ENCODE data around the gene DNAL4.

Gene DNAL4

DNA sequence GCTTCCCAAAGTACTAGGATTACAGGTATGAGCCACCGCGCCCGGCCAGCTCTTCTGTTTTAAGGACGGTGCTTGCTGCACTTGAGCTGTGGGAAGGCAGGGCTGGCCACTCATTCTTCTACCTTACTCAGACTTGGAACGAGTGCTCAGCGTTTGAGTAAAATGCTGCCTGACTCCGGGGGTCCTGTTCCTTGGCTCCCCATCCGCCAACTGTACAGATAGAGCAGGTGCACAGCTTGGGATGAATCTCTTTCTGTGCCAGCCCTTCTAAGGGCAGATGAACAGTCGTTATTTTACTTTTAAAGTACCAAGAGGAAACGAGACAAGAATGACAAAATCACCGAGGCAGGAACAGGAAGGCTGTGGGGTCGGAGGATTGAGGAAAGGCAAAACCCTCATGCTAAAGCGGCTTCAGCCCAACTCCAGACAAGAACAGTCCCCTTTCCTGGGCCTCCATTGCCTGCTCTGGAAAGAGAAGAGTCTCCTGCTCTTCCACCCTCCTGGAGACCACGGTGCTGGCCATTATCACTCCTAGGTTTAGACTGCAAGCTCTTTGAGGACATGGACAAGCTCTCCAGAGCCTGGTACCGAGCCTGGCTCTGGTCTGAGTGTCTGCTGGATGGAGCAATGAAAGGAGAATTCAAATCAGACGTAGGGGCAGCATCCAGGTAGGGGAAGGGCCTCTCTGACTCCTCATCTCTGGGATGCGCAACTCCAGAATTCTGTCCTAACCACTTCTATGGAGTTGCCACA is 37.1 kb downstream of the DNAL4 start:
- no peak for DNase-seq

DNA sequence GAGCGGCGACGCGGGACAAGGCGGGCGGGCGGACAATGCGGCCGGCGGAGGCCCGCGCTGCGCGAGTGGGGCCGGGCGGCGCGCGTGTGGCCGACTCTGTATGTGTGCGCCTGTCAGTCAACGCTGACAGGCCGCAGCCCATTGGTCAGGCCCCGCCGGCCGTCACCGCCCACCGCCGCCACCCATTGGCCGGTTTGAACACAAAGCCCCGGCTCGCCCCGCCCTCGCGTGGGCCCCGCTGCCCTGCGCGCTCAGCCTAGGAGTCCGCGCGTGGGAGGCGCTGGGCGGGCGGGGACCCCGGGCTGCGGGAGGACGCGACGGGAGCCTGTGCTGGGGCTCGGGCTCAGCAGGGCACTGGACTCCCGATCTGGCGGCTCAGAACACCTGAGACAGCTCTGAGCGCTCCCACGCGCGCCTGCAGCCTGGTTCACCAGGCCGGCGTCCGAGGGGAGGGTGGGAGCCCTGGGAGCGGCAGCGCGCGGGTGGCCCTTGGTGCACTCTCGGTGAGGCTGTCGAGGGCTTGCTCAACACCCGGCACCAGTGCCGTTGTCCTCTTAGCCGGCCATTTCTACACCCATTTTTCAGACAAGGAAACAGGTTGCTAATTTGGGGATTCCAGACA is 37.9 kb downstream of the DNAL4 start, which contains the start of gene SUN2:
TSS of gene SUN2 (minus strand) at position 88 of the 622 bp plus-strand sequence. CDS start 3,370 bp downstream, outside the sequence.
- peak; percentile 95 for DNase-seq

DNA sequence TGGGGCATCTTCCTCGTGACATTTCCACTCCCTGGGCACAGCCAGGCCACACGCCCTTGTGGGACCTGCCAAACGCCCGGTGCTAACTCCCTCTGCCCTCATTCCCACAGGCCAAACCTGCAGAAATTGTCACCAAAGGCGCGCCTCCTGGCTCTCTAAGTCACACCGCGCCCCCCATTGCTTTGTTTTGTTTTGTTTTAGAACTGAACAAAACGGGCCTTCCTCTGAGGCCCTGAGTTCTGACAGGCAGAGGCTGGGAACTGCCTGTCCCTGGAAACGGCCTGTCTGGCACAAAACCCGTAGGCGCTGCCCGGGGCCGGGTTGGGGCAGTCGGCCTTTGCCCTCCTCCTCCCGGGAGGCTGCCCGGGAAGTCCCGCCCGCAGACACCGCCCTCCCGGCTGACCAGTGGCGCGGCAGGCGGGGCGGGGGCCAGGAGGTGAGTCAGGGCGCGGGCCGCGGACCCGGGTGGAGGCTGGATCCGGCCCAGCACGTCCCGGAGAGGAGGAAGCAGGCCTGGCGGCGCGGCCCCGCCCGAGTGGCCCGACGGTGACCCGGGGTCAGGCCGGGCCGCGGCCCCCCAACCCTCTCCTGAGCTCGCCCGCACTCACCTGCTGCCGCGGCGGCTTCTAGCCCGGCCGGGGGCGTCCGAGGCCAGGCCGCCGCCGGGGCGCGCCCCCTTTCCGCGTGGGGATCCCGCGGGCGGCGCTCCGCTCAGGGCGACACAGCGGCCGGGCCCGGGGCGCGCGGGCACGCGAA is 38.6 kb downstream of the DNAL4 start:
- DNase-seq = peak; percentile 51

DNA sequence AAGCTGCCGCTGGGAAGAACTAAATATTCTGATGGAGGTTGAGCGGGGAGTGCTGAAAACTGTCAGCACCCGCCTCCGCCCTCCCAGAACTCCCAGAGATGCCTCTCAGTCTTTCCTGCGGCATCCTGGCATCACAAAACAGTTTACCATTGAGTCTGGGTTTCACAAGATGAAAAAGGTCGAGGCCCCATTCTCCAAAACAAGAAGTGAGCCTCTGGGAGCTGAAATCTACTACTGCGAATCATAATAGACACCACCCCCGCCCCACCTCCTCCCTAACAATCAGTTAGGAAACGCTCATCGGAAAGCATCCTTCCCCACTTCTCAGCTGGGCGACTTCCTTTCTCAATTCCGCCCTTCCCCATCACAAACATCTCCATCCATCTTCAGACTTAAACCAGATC is 39.2 kb downstream of the DNAL4 start:
- DNase-seq = no peak

DNA sequence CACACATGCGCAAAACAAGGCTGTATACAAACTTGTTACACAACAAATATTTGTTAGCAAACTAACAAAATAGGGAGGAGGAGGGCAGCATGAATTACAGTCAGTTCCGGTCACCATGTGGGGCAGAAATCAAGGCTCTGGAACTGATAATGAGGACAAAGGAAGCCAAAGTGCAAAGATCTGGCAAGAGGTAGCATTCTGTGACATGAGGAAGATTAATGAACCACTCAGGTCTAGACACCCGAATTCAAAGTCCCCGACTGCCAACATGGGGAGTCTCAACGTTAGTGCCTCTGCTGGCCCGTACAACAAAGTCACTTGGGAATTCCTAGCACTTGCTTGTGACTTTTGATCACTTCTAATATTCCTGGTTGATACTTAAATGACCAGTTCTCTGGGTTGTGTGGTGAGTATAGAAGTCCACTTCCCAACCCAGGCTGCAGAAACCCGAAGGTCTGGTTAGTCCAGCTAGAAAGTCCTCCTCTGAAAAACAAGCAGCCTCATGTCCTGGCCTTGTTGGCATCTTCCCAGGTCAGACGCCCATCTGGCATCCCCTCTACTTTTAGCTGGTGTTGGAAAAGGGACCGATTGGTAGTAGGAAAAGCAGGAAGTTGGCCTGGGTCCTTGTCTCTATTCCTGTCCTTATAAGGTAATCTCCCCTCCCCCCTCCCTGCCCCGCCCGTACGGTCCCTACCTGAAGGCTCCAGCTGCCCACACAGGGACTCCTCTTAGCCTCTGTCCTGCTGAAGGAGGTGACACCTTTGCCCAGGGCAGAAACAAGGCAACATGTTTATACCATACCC is 39.8 kb downstream of the DNAL4 start:
- no peak for DNase-seq

DNA sequence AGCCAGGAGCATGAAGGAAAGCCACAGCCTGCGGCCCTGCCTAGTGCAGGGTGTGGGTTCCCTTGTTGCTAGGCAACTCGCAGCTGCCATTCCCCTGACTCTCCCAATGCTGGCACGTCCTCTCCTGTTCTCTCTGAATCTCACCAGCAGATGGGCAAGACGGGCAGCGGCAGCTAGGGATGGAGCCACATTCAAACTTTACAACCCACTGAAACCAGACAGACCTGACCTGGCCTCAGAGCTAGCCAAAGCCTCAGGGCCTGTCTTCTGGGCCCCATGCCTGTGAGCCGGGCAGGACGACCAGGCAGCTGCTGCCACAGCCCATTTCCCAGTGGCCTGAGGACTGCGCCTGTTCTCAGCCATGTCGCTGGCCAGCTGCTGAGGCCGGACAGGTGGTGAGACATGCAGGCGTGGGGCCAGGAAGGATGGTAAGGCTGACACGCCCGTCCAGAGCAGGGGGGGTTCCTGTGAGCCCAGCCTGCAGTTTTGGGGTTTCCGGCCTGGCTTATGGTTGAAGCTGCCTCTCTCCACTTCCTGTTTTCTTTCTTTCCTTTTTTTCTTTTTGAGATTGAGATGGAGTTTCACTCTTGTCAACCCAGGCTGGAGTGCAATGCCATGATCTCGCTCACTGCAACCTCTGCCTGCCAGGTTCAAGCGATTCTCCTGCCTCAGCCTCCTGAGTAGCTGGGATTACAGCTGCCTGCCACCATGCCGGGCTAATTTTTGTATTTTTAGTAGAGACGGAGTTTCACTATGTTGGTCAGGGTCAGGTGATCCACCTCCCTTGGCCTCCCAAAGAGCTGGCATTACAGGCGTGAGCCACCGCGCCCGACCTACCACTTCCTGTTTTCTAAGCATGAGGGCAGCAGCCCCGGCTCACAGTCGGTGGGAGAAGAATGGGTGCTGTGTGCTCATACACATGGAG is 42.3 kb downstream of the DNAL4 start:
- peak; percentile 85 for DNase-seq

DNA sequence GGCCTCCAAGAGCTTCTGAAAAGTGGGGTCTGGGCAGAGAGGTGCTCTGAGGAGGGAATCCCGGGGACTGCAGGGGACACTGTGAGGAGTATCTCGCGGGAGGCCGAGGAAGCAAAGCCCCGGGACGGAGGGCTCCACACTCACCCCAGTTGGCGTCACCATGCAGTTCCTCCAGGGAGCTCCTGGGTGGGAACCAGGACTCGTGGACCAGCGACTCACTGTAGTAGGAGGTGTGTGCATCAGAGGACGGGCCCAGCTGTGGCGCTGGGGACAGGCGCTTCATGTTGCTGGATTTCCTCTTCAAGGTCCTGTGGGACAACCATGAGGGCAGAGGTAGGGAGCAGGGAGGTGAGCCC is 42.9 kb downstream of the DNAL4 start:
- DNase-seq = no peak

DNA sequence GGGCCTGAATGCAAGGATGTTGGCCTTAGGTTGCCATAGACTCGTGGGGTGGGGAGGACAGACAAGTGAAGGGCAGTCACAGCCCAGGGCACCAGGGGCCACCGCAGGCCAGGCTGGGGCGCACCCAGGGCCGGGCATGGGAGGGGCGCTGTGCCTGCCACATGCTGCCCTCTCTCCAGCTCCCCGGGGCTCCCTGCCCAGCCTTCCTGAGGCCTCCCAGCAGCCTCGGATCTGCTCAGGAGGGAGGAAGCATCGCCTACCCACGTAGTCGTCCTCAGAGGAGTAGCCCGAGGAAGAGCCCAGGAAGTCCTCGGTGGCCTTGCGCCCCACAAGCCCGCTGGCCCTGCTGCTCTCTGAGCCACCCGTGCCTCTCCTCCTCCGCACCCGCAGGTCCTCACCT is 43.3 kb downstream of the DNAL4 start:
- DNase-seq = no peak

DNA sequence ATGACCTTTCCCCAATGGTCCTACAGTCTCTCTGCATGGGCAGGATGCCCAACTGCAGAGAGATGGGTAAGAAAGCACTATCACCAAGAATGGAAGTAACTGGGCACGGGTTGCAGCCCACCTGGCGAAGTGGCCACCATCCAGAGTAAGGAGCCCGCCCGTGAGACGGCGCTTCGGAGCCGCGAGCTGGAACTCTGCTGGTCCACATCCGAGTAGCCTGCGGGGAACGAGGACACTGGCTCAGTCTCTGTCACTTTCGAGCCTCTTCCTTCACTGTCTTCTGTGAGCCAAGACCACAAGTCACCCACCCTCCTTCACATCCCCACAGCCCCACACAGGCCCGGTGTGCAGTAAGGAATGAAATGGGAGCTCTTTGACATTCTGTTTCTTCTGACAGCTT is 43.8 kb downstream of the DNAL4 start:
- DNase-seq = no peak

DNA sequence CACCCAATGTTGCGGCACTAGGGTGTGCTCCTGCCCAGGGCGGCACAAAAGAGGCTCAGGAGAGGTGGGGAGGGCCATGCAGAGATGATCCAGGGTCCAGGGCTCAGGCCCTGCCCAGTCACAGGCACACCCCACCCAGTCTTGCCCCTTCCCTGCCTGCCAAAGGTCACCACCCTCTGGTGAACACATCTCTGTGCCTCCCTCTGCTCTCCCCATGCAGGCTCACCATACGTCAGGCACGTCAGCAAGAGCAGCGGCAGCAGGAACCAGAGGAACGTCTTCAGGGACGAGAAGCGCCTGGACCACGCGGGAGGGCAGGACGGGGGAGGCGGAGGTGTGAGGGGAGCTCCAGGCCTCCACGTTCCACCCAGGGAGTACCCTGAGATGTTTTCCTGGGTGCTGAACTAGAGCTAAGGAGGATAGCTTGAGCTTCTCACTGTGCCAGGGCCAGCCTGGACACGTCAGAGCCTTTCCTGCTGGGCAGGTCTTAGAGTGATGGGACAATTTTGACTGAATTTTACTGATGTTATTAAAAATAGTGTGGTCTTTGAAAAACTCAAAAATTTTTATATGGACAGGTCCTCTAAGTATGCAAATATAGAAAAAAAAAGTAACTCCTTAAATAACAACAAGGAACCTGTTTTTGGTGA is 45.3 kb downstream of the DNAL4 start:
- no peak for DNase-seq

DNA sequence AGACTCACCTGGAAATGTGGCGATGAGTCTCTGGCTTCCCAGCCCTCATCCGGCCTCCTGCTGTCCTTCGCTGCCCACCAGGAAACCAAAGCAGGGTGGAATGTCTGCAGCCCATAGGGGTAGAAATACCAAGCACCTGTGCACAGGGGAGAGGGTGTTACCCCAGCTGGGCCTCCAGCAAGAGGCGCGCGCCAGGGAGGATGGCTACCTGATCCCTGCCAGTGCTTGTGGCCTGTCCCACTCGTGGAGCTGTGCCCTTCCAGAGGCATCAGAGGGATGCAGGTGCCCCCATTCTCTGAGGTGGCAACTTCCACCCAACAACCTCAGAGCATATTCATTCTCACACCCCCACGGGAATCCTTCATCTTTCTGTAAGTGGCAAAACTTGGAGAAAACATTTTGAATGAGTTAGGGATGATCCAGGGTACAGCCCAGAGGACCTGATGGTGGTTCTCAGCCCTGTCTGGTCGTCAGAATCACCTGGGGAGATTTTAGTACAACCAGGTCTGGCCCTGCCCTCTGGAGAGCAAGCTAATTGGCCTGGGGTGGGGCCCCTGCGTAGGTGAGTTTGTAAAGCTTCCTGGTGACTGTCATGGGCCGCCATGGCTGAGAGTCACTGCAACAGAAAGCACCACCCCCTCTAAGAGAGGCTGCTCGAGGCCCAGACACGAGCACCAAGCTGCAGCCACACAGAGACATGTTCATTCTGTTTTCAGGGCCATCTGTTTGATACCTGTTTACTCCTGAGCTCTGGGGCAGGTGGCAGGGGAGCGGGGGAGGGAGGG is 48.1 kb downstream of the DNAL4 start:
- DNase-seq = no peak

DNA sequence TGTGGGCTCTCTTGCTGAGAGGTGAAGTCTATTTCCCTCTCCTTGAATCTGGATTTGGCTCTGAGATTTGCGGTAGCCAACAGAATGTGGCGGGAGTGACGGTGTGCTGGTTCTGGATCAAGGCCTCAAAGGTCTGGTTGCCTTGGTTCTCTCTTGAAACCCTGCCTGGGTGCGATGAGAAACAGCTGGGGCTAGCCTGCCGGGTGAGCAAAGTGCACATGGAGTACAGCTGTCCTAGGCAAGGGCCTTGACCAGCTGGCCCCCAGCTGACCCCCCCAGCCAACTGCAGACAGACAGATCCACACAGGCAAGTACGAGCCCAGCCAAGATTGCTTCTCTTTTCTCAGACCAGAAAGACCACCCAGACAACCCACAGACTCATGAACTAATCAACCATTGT is 49.0 kb downstream of the DNAL4 start:
- DNase-seq = no peak

DNA sequence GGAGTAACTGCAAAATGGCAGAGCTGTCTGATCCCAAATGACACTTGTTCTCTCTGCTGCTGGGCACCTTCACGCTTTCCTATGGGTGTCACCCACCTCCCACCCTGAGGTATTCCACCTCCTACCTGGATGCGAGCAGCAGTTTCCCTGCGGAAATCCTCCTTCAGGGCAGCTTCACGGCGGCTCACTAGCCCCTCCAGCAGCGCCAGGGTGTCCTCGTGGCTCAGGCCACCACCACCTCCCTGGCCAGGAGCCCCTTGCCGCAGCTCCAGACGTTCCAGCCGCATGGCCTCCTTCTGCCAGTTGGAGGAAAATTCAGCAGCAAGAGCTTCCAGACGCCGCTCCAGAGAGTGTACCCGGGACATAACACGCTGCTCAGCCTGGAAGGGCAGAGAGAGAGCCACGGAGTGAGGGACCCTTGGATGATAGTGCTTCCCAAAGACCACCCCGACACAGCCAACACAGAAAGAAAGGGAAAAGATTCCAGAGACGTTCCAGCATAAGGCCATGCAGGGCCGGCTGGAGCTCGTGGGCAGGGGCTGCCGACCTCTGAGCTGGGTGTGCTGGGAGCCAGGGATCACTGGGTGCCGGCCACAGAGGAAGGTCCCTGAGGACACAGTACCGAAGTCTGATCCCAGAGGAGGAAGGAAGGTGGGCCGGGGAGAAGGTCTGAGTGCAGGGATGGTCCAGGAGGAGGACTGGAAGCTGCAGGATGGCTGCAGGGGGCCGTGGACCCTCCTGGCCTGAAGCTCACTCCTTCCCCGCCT is 51.6 kb downstream of the DNAL4 start:
- DNase-seq = no peak

DNA sequence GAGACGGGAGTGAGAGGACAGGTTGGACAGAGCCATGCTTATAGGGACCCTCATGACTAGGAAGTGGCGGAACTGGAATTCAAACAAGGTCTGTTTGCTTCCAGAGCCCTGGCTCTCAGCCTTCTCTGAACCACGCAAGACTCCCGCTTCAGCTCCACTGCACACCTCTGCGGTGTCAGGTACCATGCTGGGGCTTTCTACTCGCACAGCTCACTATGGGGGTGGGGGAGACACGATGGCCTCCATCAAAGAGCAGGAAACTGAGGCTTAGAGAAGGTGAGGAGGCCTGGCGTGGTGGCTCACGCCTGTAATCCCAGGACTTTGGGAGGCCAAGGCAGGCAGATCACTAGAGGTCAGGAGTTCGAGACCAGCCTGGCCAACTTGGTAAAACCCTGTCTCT is 52.4 kb downstream of the DNAL4 start:
- DNase-seq = no peak

DNA sequence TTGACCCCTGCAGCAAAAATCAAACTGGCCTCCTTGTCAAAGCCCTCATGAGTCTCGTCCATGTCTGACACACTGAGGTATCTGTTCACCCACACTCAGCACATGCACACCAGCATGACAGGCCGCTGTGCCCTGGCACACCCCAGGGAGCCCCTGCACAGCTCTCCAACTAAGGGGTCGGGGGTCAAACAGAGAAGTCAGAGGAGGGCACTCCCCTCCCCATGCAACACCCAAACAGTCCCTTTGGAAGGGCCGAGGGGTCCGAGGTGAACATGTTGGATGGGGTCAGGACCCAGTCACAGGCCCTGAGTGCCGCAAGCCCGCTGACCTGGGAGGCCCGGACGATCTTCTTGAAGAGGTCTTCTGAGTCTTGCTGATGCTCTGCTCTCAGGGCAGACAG is 52.8 kb downstream of the DNAL4 start:
- DNase-seq = no peak

DNA sequence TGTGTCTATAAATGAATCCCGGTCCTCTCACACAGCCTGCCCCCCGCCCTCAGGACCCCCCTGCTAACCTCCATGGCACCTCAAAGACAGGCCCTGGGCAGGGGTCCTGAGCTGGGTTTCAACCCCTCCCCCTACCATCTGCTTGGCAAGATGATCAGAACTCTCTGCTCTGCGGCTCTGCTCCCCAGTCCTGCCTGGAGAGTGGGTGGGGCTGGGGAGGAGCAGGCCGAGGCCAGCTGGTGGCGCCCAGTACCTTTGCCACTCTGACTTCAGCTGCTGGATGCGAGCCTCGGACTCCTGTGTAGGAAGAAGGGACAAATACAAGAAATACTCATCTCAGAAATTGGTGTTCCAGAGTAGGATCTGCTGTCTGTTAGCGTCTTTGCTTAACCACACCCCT is 53.2 kb downstream of the DNAL4 start:
- no peak for DNase-seq

DNA sequence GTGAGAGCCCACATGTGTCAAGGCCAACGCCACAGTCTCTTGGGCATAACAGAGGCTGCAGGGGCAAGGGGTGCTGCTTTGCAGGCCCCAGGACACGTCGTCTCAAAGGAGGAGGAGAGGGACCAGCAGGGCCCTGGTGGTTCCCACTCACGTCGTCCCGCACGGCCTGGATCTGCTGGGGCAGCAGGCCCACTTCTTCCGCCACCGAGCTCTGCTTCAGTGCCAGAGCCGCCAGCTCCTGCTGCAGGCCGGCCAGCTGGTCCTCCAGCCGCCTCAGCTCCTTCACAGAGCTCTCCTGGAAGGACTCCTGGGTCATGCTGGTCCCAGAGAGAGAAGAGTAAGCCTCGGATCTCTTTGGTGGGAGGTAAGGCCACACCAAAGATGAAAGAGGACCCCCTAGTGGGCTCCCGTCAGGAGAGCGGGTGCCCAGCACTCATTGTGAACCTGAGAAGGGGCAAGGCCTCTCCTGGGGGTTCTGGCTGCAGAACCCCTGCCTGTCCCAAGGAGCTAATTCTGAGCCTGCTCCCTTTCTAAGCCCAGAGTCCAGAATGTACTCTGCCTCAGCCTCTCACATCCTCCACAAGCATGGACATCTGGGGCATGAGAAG is 53.7 kb downstream of the DNAL4 start:
- DNase-seq = no peak

DNA sequence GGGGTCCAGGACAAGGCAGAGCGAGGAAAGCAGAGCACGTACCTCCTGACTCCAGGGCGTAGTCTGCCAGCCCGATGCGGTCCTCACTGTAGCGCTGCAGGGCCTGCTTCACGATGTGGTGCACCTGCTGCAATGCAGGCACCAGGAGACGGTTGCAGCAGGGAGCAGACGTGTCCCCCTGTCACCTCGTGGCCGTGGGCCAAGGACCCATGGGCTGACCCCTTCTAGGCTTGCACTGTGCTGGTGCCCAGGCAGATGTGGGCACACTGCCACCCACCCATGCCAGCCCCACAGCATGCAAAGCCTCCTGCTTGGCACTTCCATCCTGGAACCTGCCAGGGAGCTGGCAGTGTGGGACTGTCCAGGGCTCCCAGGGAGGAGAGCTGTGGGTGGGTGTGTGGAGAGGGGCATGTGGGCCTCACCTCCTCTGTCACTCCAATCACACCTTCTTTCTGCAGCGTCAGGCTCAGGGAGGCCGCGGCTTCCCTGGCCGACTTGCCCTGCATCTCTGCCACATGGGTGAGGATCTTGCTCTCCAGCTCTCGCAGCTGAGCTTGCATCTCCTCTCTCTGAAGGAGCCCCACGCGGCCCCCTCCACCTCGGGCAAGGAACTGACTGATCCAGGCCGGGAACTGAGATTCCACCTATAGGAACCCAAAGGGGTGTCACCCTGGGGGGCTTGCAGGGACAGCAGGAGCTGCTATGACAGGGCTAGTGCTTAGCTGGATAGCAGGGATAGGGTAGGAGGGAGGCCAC is 54.5 kb downstream of the DNAL4 start:
- no peak for DNase-seq

All from activated gamma-delta T cell treated with Interleukin-2 at 50 U/mL for 16 hours (primary cell).